Measurements from ENCODE around the gene OR2M5. TPM values are rescaled to one million over a fixed set of nuclear protein-coding genes. Genes with fewer than 3 reads are reported as not detected.

OR2M5 gene, protein sequence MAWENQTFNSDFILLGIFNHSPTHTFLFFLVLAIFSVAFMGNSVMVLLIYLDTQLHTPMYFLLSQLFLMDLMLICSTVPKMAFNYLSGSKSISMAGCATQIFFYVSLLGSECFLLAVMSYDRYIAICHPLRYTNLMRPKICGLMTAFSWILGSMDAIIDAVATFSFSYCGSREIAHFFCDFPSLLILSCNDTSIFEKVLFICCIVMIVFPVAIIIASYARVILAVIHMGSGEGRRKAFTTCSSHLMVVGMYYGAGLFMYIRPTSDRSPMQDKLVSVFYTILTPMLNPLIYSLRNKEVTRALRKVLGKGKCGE
- total RNA-seq: not detected
- polyA plus RNA-seq (2013, experiment 1 of 2): not detected
- polyA plus RNA-seq (2013, experiment 2 of 2): not detected
- 0 to 0.06 (median 0) reads per million in 172 experiments for total RNA-seq

DNA sequence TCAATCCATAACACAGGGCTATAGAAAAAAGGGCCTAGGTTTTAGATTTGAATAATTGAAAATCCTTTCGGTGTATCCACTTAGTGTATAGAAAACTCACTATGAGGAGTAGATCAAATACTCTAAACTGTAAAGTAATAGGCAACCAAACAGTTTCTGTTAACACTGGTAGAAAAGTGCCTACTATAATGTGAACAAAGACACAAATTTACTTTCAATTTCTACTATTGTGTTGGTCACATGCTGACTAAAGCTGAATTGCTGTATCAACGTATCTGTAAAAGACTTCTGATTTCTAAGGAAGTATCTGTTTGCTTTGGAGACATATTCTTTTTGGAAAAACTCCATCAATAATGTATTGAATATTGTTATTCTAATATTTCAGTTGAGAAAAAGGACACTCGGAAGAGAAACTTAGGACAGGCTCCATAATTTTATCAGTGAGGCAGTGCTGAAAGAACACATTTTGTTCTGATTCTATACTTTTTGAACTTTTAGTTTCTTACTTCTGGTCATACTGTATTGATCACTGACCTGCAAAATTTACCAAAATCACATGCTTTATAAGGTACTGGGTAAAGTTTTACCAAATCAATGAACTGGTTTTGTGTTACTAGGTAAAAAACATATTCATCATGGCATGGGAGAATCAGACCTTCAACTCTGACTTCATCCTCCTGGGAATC lies at the start of gene OR2M5:
Gene OR2M5 (plus strand): TSS at position 636 of the 686 bp plus-strand sequence. CDS start 0 bp downstream, at position 636.
- Histone ChIP-seq H3K27me3 (ENCODE audit: control insufficient read depth in 1 of 2, insufficient read depth in 2 of 2, low read length in 2 of 2) (no peaks in the 10 kb centered on the region), H3K27ac (ENCODE audit: low read depth in 1 of 2, low read length in 2 of 2) (no peak within 1 kb of the TSS), H3K36me3 (ENCODE audit: insufficient read depth, low read length) (no peaks in the 10 kb centered on the region), H3K4me3 (ENCODE audit: low read length) (no peak within 1 kb of the TSS), H3K9me3 (ENCODE audit: control insufficient read depth in 1 of 2, insufficient read depth in 1 of 2, low read length in 2 of 2) (no peaks in the 10 kb centered on the region), H3K4me1 (ENCODE audit: insufficient read depth, low read length) (no peaks in the 10 kb centered on the region)
- Mint-ChIP-seq H3K27me3 (no peaks in the 10 kb centered on the region), H3K36me3 (ENCODE audit: low read depth) (no peaks in the 10 kb centered on the region), H3K27ac (no peak within 1 kb of the TSS), H3K4me3 (no peak within 1 kb of the TSS), H3K4me1 (ENCODE audit: low read depth) (no peaks in the 10 kb centered on the region), H3K9me3 (peaks cover 18% of the 10 kb centered on the region)
- ChIA-PET CTCF (no interaction called here), POLR2A (no interaction called here)
- TF ChIP-seq, protein P1, sequence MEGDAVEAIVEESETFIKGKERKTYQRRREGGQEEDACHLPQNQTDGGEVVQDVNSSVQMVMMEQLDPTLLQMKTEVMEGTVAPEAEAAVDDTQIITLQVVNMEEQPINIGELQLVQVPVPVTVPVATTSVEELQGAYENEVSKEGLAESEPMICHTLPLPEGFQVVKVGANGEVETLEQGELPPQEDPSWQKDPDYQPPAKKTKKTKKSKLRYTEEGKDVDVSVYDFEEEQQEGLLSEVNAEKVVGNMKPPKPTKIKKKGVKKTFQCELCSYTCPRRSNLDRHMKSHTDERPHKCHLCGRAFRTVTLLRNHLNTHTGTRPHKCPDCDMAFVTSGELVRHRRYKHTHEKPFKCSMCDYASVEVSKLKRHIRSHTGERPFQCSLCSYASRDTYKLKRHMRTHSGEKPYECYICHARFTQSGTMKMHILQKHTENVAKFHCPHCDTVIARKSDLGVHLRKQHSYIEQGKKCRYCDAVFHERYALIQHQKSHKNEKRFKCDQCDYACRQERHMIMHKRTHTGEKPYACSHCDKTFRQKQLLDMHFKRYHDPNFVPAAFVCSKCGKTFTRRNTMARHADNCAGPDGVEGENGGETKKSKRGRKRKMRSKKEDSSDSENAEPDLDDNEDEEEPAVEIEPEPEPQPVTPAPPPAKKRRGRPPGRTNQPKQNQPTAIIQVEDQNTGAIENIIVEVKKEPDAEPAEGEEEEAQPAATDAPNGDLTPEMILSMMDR (IDR thresholded peaks at IDR 0.05): no peak
- ATAC-seq (ENCODE audit: poor library complexity) (no peak), DNase-seq (no peak)
- intact Hi-C loops (cut with DNase I, micrococcal nuclease): no loop called here

GRCh38 chr1:248098529-248098928 lies 46.4 kb upstream of the OR2M5 start:
- peaks cover 0 to 7% of the 10 kb centered on the region in 2 experiments for H3K9me3 ChIP-seq (ENCODE audit: control insufficient read depth in 1 of 2, insufficient read depth in 1 of 2, low read length in 2 of 2)
- intact Hi-C loops (cut with DNase I, micrococcal nuclease): no loop called here
- no peak overlapping the region for H3K4me3 ChIP-seq (ENCODE audit: low read length)
- H3K36me3 ChIP-seq (ENCODE audit: insufficient read depth, low read length): no peaks in the 10 kb centered on the region
- ATAC-seq (ENCODE audit: poor library complexity) (no peak), DNase-seq (no peak)
- H3K9me3 Mint-ChIP-seq: peaks cover 3% of the 10 kb centered on the region
- H3K27me3 Mint-ChIP-seq: no peaks in the 10 kb centered on the region
- H3K36me3 Mint-ChIP-seq (ENCODE audit: low read depth): no peaks in the 10 kb centered on the region
- no peak overlapping the region for H3K27ac ChIP-seq (ENCODE audit: low read depth in 1 of 2, low read length in 2 of 2)
- H3K4me3 Mint-ChIP-seq: no peak overlapping the region
- no peak overlapping the region for H3K27ac Mint-ChIP-seq
- no peaks in the 10 kb centered on the region for H3K4me1 ChIP-seq (ENCODE audit: insufficient read depth, low read length)
- H3K4me1 Mint-ChIP-seq (ENCODE audit: low read depth): no peaks in the 10 kb centered on the region
- no peaks in the 10 kb centered on the region for H3K27me3 ChIP-seq (ENCODE audit: control insufficient read depth in 1 of 2, insufficient read depth in 2 of 2, low read length in 2 of 2)
- ChIA-PET CTCF (no interaction called here), POLR2A (no interaction called here)
- TF ChIP-seq, protein P1 (IDR thresholded peaks at IDR 0.05): no peak

- ATAC-seq (ENCODE audit: poor library complexity) (no peak), DNase-seq (no peak)
- Histone ChIP-seq H3K9me3 (ENCODE audit: control insufficient read depth in 1 of 2, insufficient read depth in 1 of 2, low read length in 2 of 2) (no peaks in the 10 kb centered on the region), H3K4me1 (ENCODE audit: insufficient read depth, low read length) (no peaks in the 10 kb centered on the region), H3K27ac (ENCODE audit: low read depth in 1 of 2, low read length in 2 of 2) (no peak overlapping the region), H3K4me3 (ENCODE audit: low read length) (no peak overlapping the region), H3K36me3 (ENCODE audit: insufficient read depth, low read length) (no peaks in the 10 kb centered on the region), H3K27me3 (ENCODE audit: control insufficient read depth in 1 of 2, insufficient read depth in 2 of 2, low read length in 2 of 2) (no peaks in the 10 kb centered on the region)
- H3K36me3 Mint-ChIP-seq (ENCODE audit: low read depth): no peaks in the 10 kb centered on the region
- no peak overlapping the region for H3K4me3 Mint-ChIP-seq
- TF ChIP-seq, protein P1 (IDR thresholded peaks at IDR 0.05): no peak
- no peak overlapping the region for H3K27ac Mint-ChIP-seq
- H3K9me3 Mint-ChIP-seq: peaks cover 6% of the 10 kb centered on the region
- H3K4me1 Mint-ChIP-seq (ENCODE audit: low read depth): no peaks in the 10 kb centered on the region
- no peaks in the 10 kb centered on the region for H3K27me3 Mint-ChIP-seq
- POLR2A ChIA-PET: no interaction called here
- intact Hi-C loops (cut with DNase I, micrococcal nuclease): no loop called here
- CTCF ChIA-PET: no interaction called here
Measured at GRCh38 chr1:248102847-248103246, 42.1 kb upstream of the OR2M5 start.

All from CD4-positive, alpha-beta T cell (primary cell).